NCI-H446 treated with DMSO at 0.1 percent for 48 hours (cell line): Measurements from ENCODE around the gene ZNF615.
"Not testable (repeated sequence)": the region's sequence is repeated elsewhere in the genome, so short reads cannot be mapped to it uniquely, and the experiment has no call there.

ENCODE experiments used
- DNase-seq: peaks from one replicate; lab custom pipeline; 2025; lab: John Stamatoyannopoulos, UW

Gene ZNF615

DNA sequence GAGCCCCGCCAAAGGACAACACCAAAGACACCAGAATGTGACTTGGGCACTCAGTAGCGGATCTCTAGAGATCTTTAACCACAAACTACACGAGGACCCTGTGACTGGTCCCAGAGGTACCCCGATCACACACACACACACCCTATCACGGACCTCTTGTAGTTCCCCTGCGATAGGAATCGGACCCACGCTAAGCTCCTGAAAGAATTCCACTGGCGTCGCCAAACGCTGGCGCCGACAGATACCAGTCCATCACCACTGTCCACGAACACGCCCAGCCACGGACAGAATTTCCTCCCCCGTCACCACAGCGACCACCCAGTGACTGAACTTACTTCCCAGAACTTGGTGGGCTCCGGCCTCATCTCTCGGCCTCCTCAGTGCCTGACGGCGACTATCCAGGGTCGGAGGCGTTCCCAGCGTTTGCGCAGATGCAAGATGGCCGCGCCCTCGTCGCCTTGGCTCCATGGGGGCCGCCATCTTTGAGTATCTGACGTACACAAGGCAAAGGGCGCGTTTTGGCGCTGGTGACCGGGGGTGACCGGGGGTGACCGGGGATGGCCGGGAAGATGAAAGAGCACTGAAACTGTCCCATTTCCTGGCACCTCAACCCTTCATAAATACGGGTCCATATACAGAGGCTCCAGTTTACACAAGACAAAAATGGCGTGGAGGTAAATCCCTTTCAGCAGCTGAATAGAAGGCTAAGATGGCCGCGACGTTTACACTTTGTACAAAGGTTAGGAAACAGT is at the start of gene ZNF615:
Gene ZNF615 (minus strand): TSS at position 406 of the 752 bp plus-strand sequence. CDS start 4,500 bp downstream, outside the sequence.
- peak; percentile 64 for DNase-seq

DNA sequence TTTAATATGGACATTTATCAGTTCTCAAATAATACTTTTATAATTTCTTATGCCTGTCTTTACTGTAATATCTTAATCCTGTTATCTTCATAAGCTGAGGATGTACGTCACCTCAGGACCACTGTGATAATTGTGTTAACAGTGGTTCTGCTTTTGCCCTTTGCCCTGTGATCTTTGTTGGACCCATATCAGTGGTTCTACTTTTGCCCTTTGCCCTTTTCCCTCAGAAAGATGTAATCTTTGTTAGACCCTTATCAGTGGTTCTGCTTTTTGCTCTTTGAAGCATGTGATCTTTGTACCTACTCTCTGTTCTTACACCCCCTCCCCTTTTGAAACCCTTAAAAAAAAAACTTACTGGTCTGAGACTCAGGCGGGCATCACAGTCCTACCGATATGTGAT is 48.5 kb upstream of the ZNF615 start:
- DNase-seq, result not testable (repeated sequence)

GRCh38 chr19:52051736-52052135 is 43.7 kb upstream of the ZNF615 start:
- not testable (repeated sequence) for DNase-seq

GRCh38 chr19:52048555-52049501 is 40.8 kb upstream of the ZNF615 start, which contains the start of gene ZNF432:
Gene ZNF432, minus strand, starts transcription at chr19:52048838. Its CDS starts 1,970 bp downstream, at chr19:52046868.
- peak; percentile 78 for DNase-seq

GRCh38 chr19:52039169-52039568 is 31.2 kb upstream of the ZNF615 start:
- no peak for DNase-seq

- DNase-seq, result no peak
These were observed 26.2 kb upstream of the ZNF615 start for GRCh38 chr19:52034051-52034728.

DNA sequence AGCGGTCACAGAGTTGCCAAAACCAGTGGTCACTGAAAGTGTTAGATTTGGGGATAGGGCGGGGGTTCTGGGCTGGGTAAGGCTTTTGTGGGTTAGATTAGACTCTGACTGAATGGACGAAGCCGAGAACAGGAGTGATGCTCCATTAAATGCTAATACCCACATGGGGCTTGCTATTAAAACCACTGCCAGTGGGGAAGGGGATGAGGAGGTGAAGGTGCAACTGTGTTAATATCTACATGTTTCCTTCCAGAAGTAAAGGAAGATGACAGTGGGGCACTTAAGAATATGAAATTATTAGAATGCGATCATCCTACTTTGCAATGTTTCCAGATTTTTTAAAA is 20.7 kb upstream of the ZNF615 start:
- no peak for DNase-seq

DNA sequence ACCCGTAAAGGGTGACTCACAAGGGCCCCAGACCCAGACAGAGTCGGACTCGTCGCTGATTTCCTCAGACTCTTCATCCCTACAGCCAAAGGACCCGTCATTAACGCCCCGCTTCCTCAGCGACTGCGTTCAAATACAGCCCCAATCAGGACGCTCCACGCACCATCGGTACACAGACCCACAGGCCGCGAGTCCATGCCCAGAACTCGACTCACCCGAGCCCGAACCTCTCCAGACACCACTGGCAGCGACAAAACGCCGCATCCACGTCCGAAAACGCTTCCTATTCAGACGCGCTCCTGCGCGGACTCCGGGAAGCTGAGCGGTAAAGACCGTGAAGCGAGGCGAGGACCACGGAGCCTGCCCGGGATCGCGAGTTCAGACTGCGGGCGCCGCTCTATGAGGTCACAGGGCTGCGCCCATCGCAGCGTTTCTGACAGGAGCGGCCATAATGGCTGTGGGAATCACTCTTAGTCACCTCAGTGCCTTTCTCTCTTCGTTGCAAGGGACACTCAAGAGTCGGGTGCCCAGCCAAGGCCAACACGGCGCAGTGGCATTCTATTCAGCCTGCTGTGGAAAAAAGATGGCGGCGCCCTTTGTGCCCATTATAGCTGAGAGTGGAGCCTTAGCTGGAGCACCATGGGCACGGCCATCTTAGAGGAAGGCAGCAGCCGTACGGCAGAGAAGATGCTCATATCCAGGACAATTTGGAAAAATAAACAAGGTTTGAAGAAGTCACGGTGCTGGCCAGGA is 20.2 kb upstream of the ZNF615 start, which contains the start of gene ZNF614:
Gene ZNF614 (minus strand): TSS at position 353 of the 753 bp plus-strand sequence. CDS start 2,634 bp downstream, outside the sequence.
- peak; percentile 81 for DNase-seq

DNA sequence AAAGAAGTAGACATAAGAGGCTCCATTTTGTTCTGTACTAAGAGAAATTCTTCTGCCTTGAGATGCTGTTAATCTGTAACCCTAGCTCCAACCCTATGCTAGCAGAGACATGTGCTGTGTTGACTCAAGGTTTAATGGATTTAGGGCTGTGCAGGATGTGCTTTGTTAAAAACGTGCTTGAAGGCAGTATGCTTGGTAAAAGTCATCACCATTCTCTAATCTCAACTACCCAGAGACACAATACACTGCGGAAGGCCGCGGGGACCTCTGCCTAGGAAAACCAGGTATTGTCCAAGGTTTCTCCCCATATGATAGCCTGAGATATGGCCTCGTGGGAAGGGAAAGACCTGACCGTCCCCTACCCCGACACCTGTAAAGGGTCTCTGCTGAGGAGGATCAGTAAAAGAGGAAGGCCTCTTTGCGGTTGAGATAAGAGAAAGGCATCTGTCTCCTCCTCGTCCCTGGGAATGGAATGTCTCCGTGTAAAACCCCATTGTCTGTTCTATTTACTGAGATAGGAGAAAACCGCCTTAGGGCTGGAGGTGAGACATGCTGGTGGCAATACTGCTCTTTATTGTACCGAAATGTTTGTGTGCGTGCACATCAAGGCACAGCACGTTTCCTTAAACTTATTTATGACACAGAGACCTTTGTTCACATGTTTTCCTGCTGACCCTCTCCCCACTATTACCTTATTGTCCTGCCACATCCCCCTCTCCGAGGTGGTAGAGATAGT is 18.4 kb upstream of the ZNF615 start:
- not testable (repeated sequence) for DNase-seq

- DNase-seq, result not testable (repeated sequence)
These were observed 16.5 kb upstream of the ZNF615 start for GRCh38 chr19:52024478-52024877.

GRCh38 chr19:52022193-52022592 is 14.2 kb upstream of the ZNF615 start:
- DNase-seq, result no peak

DNA sequence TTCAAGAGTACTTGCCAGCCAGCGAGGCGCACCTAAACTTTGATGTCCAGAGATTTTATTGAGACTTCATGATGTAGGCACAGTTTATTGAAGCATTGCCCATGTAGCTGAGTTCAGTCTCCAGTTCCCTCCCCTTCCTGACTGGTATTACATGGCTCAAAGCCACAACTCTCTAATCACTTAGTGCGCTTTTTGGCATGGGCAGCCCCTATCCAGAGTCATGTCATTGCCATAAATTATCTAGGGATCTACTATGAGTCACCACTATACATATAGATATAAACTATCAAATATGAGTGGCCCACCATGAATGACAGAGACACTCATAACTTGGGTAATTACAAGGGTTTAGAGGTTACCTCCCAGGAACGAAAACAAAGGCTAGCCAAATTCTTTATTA is 12.5 kb upstream of the ZNF615 start:
- DNase-seq, result no peak

- no peak for DNase-seq
These were observed 2.7 kb upstream of the ZNF615 start for GRCh38 chr19:52010674-52011073.

DNA sequence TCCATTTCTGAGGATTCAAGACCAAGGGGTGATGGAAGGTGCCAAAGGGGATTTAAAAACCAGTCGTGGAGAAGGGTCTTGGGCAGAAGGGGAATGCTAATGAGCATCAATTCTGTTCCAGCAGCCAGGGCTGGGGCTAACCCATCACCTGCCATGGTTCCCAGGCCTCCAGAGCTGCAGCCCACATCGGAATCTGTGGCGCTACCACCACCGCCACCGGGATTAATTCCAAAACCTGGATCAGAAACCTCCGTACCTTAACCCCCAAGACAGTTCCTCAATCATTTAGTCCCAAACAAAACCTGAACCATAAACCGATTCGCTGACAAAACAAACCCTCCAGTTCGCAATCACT is 583 bp downstream of the ZNF615 start:
- DNase-seq, result no peak

DNA sequence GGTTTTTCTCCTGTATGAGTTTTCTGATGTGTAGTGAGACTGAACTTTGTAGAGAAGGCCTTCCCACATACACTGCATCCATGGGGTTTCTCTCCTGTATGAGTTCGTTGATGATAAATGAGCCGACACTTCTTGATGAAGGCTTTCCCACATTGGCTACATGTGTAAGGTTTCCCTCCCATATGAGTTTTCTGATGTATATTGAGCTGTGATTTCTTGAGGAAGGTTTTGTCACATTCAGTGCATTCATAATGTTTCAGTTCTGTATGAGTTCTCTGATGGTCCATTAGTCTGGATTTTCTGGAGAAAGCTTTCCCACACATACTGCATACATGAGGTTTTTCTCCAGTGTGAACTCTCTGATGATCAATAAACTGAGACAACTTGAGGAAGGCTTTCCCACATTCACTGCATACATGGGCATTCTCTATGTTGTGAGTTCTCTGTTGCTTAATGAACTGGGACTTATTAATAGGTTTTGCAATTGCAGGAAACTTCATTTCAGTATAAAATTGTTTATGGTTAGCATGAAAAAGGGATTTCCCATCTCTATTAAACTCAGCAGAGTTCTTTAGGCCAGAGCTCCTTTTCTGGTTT is 13.9 kb downstream of the ZNF615 start:
- DNase-seq, result no peak

DNA sequence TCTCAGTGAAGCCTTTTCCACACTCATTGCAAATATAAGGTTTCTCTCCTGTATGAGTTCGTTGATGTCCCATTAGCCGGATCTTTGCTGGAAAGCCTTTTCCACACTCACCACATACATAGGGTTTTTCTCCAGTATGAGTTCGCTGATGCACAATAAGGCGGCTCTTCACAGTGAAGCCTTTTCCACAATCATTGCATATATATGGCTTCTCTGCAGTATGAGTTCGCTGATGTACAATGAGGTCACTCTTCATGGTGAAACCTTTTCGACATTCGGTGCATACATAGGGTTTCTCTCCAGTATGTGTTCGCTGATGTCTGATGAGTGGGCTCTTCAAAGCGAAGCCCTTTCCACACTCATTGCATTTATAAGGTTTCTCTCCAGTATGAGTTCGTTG is 14.6 kb downstream of the ZNF615 start:
- DNase-seq, result no peak

- peak; percentile 83 for DNase-seq
These were observed 21.4 kb downstream of the ZNF615 start, which contains the start of gene ZNF350 for GRCh38 chr19:51986309-51987291. Gene ZNF350, minus strand, starts transcription at chr19:51986840. Its CDS starts 12,480 bp downstream, at chr19:51974360.

DNA sequence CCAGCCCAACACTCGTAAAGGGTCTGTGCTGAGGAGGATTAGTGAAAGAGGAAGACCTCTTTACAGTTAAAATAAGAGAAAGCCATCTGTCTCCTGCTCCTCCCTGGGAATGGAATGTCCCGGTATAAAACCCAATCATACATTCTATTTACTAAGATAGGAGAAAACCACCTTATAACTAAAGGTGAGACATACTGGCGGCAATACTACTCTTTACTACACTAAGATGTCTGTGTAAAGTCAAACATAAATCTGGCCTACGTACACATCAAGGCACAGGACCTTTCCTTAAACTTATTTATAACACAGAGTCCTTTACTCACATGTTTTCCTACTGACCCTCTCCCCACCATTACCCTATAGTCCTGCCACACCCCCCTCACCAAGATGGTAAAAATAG is 24.6 kb downstream of the ZNF615 start:
- no peak for DNase-seq

DNA sequence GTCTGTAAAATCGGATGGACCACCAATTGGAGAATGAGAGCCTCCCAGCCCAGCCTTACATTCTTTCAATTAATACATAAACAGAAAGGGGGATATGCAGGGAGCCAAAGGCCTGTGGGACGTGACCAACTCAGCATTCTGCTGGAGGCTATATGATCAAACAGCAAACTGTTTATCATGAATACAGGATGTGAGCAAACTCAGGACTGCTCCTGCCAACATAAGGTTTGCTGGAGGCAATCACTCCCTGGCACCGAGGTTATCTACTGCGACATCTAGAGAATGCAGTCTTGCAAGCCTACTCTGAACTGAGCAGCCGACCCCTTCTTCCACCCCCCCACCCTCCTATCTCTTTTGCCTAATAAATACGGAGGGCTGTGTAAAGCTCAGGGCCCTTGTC is 27.1 kb downstream of the ZNF615 start:
- DNase-seq, result not testable (repeated sequence)
